OCI-LY7 (cell line): ENCODE data around the gene ANKRD18B. TPM values are rescaled to one million over a fixed set of nuclear protein-coding genes. Genes with fewer than 3 reads are reported as not detected.
"Not testable (repeated sequence)": the region's sequence is repeated elsewhere in the genome, so short reads cannot be mapped to it uniquely, and the experiment has no call there.

Source experiments
- BruUV-seq: library from RNA; stranded (reverse); fragments of 400-500 nt; replicated peaks from 2 replicates; lab custom pipeline; 2021; lab: Mats Ljungman, UMichigan
- CTCF ChIA-PET: fragments of 300-600 bp; sonication (Branson Sonifier 250); formaldehyde crosslinking; loops from one replicate; lab custom pipeline; 2022; ENCODE audit warnings: antibody characterized with exemption; ENCODE audit not compliant: unreplicated experiment; lab: Charles Lee
- POLR2A ChIA-PET: fragments of 300-600 bp; sonication (Branson Sonifier 250); formaldehyde crosslinking; loops from one replicate; lab custom pipeline; 2022; ENCODE audit warnings: antibody characterized with exemption; lab: Charles Lee
- DNase-seq: peaks from one replicate; pipeline ENCODE4 v3.0.0-alpha.2; 2015; ENCODE audit warnings: low spot score
- H2AFZ ChIP-seq: fragments of 200-600 bp; sonication (generic), shearing (Covaris generic); 2 replicates; pipeline ENCODE4 v1.6.1; 2014; ENCODE audit warnings: mild to moderate bottlenecking, antibody characterized with exemption, low read length, moderate library complexity
- H3K27ac ChIP-seq: fragments of 200-600 bp; sonication (generic); 2 replicates; pipeline ENCODE4 v1.5.1; 2014; ENCODE audit warnings: mixed run types, low read depth, mild to moderate bottlenecking, moderate library complexity, low read length, inconsistent platforms; ENCODE audit not compliant: poor library complexity, severe bottlenecking
- H3K36me3 ChIP-seq: fragments of 200-600 bp; sonication (generic); 2 replicates; pipeline ENCODE4 v1.6.1; 2014; ENCODE audit warnings: mild to moderate bottlenecking, antibody characterized with exemption, low read length, moderate library complexity, mixed read lengths; ENCODE audit not compliant: insufficient read depth
- H3K4me1 ChIP-seq: fragments of 200-600 bp; sonication (generic); 2 replicates; pipeline ENCODE4 v1.5.1; 2014; ENCODE audit warnings: mild to moderate bottlenecking, low read length; ENCODE audit not compliant: insufficient read depth, poor library complexity, severe bottlenecking
- H3K4me2 ChIP-seq: fragments of 200-600 bp; sonication (generic); 2 replicates; pipeline ENCODE4 v1.6.1; 2014; ENCODE audit warnings: mild to moderate bottlenecking, low read length
- H3K4me3 ChIP-seq: fragments of 200-600 bp; sonication (generic); 2 replicates; pipeline ENCODE4 v1.5.1; 2014; ENCODE audit warnings: mild to moderate bottlenecking, low read depth, low read length; ENCODE audit not compliant: poor library complexity, severe bottlenecking
- H3K79me2 ChIP-seq: fragments of 200-600 bp; sonication (generic); 2 replicates; pipeline ENCODE4 v1.6.1; 2016; ENCODE audit warnings: low read depth, mild to moderate bottlenecking, low read length, moderate library complexity, mixed read lengths; ENCODE audit not compliant: insufficient read depth
- H3K9me2 ChIP-seq: fragments of 200-600 bp; sonication (generic); 2 replicates; pipeline ENCODE4 v1.6.1; 2016; ENCODE audit warnings: mild to moderate bottlenecking, low read length, mixed read lengths; ENCODE audit not compliant: insufficient read depth
- H3K9me3 ChIP-seq: fragments of 200-600 bp; sonication (generic); 2 replicates; pipeline ENCODE4 v1.6.1; 2014; ENCODE audit warnings: mild to moderate bottlenecking, mixed run types, low read length, mixed read lengths
- H4K20me1 ChIP-seq: fragments of 200-600 bp; sonication (generic); 2 replicates; pipeline ENCODE4 v1.6.1; 2014; ENCODE audit warnings: mild to moderate bottlenecking, antibody characterized with exemption, low read length, moderate library complexity, mixed read lengths; ENCODE audit not compliant: insufficient read depth
- EZH2phosphoT487 ChIP-seq: fragments of 200-600 bp; sonication (generic); IDR thresholded peaks from 2 replicates; pipeline ENCODE4 v1.6.1; 2018; ENCODE audit warnings: low read depth, borderline replicate concordance, mild to moderate bottlenecking, mixed run types, antibody characterized with exemption, low read length, moderate library complexity, mixed read lengths
- intact Hi-C: fragments of 100-400 bp; cut with micrococcal nuclease; formaldehyde crosslinking; loops from one replicate; pipeline ENCODE4 v1.10.0; 2022; ENCODE audit not compliant: unreplicated experiment
- total RNA-seq, 2 experiments: library from RNA; depleted of rRNA in 1 of 2; stranded (reverse); fragments of >200 nt in 1 of 2; shearing (Covaris generic) in 1 of 2; gene quantifications; 2 replicates each; pipeline ENCODE4 v1.2.3, GENCODE V29; 2014 to 2022
- TF ChIP-seq, protein P1 (sequence below): fragments of 200-600 bp; sonication (generic); conservative IDR thresholded peaks from 2 replicates; pipeline ENCODE4 v1.5.1; 2014; ENCODE audit warnings: mild to moderate bottlenecking, antibody characterized with exemption, low read length, moderate library complexity, mixed read lengths

The ANKRD18B gene
- total RNA-seq, 2 experiments from 2014 or later: not detected

- H4K20me1 ChIP-seq, H3K27ac ChIP-seq, H3K79me2 ChIP-seq, H3K4me1 ChIP-seq, H3K9me2 ChIP-seq, H3K4me3 ChIP-seq, POLR2A ChIA-PET, BruUV-seq, H3K9me3 ChIP-seq, H3K36me3 ChIP-seq, DNase-seq, H2AFZ ChIP-seq, CTCF ChIA-PET, H3K4me2 ChIP-seq: not testable (repeated sequence)
- intact Hi-C loops: loop anchor here (5.0 kb wide), 1 partner anchor 113 kb away; the partner anchor contains the start of gene AQP7
Observed at GRCh38 chr9:33515342-33515995, 8.6 kb upstream of the ANKRD18B start.

DNA sequence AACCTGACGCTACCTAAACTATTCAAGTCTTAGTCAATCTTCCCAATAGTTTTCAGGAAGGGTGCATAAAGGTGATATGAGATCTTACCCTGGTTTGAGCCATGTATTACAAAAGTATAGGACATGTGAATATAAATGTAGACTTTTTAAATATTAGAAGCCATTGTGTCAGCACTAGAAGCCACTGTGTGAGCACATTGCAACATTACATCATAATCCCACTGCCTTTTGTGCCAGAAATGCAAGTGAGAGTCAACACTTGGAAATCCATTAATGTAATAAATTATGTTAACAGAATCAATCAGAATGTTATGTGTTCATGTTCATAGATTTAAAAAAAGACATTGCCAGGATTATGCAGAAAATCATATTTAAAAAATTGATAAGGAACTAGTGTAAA is 7.7 kb upstream of the ANKRD18B start:
- POLR2A ChIA-PET, H3K4me3 ChIP-seq, H3K27ac ChIP-seq, H3K9me3 ChIP-seq, H2AFZ ChIP-seq, H4K20me1 ChIP-seq, DNase-seq, H3K4me1 ChIP-seq, CTCF ChIA-PET, H3K36me3 ChIP-seq, BruUV-seq, H3K4me2 ChIP-seq, H3K79me2 ChIP-seq, H3K9me2 ChIP-seq: not testable (repeated sequence)
- intact Hi-C loops: loop anchor here (5.0 kb wide), 1 partner anchor 114 kb away; the partner anchor contains the start of gene AQP7

DNA sequence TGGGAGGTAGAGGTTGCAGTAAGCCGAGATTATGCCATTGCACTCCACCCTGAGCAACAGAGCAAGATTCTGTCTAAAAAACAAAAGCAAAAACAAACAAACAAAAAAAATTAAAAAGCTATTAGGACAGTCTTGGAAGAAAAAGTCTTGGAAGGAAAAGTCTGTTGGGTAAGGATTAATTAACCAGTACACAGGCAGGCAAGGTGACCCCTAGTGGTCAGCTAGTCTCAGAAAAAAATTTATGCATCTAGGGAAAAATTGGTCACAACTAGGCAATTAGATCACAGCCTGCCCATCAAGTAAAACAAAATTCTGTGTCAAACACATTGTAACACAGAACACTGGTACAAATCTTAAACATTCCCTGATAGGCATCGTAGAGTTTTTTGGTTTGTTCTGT is 6.7 kb upstream of the ANKRD18B start:
- Histone ChIP-seq H3K9me3 (no peaks in the 10 kb centered on the region), H3K9me2 (no peaks in the 10 kb centered on the region), H2AFZ (no peak overlapping the region), H3K27ac (no peak overlapping the region), H3K36me3 (no peaks in the 10 kb centered on the region), H3K4me2 (no peak overlapping the region), H3K79me2 (no peaks in the 10 kb centered on the region), H3K4me1 (no peaks in the 10 kb centered on the region), H4K20me1 (no peaks in the 10 kb centered on the region), H3K4me3 (no peak overlapping the region)
- BruUV-seq: no TSS peak
- CTCF ChIA-PET: no interaction called here
- TF ChIP-seq, protein P1, sequence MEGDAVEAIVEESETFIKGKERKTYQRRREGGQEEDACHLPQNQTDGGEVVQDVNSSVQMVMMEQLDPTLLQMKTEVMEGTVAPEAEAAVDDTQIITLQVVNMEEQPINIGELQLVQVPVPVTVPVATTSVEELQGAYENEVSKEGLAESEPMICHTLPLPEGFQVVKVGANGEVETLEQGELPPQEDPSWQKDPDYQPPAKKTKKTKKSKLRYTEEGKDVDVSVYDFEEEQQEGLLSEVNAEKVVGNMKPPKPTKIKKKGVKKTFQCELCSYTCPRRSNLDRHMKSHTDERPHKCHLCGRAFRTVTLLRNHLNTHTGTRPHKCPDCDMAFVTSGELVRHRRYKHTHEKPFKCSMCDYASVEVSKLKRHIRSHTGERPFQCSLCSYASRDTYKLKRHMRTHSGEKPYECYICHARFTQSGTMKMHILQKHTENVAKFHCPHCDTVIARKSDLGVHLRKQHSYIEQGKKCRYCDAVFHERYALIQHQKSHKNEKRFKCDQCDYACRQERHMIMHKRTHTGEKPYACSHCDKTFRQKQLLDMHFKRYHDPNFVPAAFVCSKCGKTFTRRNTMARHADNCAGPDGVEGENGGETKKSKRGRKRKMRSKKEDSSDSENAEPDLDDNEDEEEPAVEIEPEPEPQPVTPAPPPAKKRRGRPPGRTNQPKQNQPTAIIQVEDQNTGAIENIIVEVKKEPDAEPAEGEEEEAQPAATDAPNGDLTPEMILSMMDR: peak; percentile 82
- no peak for TF ChIP-seq EZH2phosphoT487
- POLR2A ChIA-PET: no interaction called here
- DNase-seq: peak; percentile 33
- intact Hi-C loops: loop anchor here (5.0 kb wide), 1 partner anchor 115 kb away; the partner anchor contains the start of gene AQP7

GRCh38 chr9:33517934-33518577 is 6.0 kb upstream of the ANKRD18B start:
- BruUV-seq, POLR2A ChIA-PET, H4K20me1 ChIP-seq, H3K9me3 ChIP-seq, H3K36me3 ChIP-seq, H3K4me3 ChIP-seq, H3K4me2 ChIP-seq, H3K4me1 ChIP-seq, H2AFZ ChIP-seq, H3K9me2 ChIP-seq, H3K79me2 ChIP-seq, DNase-seq, H3K27ac ChIP-seq, CTCF ChIA-PET: not testable (repeated sequence)
- intact Hi-C loops: loop anchor here (5.0 kb wide), 1 partner anchor 116 kb away; the partner anchor contains the start of gene AQP7

DNA sequence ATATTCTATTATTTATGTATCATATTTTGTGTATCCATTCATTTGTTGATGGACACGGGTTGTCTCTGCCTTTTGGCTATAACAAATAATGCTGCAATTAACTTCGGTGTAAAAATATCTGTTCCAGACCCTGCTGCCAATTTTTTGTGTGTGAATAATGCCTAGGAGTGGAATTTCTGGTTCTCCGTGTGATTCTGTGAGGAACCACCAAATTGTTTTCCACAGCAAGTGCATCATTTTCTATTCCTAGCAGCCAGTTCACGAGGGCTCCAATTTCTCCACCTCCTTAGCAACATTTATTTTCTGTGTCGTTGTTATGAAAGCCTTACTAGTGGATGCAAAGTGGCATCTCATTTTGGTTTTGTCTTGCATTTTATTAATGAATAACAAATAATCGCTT is 2.2 kb upstream of the ANKRD18B start:
- H3K4me1 ChIP-seq, H2AFZ ChIP-seq, H3K4me2 ChIP-seq, H3K27ac ChIP-seq, H3K9me3 ChIP-seq, POLR2A ChIA-PET, BruUV-seq, H3K4me3 ChIP-seq, H3K36me3 ChIP-seq, H3K9me2 ChIP-seq, H4K20me1 ChIP-seq, intact Hi-C loops, H3K79me2 ChIP-seq, CTCF ChIA-PET, DNase-seq: not testable (repeated sequence)
